Endothelial cell (in vitro differentiated cells): ENCODE measurements around the gene USF1. TPM values are rescaled to one million over a fixed set of nuclear protein-coding genes. Genes with fewer than 3 reads are reported as not detected.

ENCODE experiments used
- DNase-seq: peaks from one replicate; pipeline ENCODE4 v3.0.0; 2021; ENCODE audit warnings: low spot score
- H3K27ac Mint-ChIP-seq: one replicate; pipeline ENCODE4 v1.8.0; 2021; ENCODE audit warnings: mixed read lengths, inconsistent platforms; ENCODE audit not compliant: unreplicated experiment
- H3K27me3 Mint-ChIP-seq: one replicate; pipeline ENCODE4 v1.8.0; 2021; ENCODE audit warnings: mild to moderate bottlenecking, moderate library complexity, mixed read lengths, inconsistent platforms; ENCODE audit not compliant: unreplicated experiment
- H3K36me3 Mint-ChIP-seq: one replicate; pipeline ENCODE4 v1.8.0; 2021; ENCODE audit warnings: mild to moderate bottlenecking, low read depth, mixed read lengths, inconsistent platforms; ENCODE audit not compliant: unreplicated experiment
- H3K4me1 Mint-ChIP-seq: one replicate; pipeline ENCODE4 v1.8.0; 2021; ENCODE audit warnings: mild to moderate bottlenecking, mixed read lengths, inconsistent platforms; ENCODE audit not compliant: unreplicated experiment
- H3K4me3 Mint-ChIP-seq: one replicate; pipeline ENCODE4 v1.8.0; 2021; ENCODE audit warnings: mild to moderate bottlenecking, mixed read lengths, inconsistent platforms; ENCODE audit not compliant: unreplicated experiment
- H3K9me3 Mint-ChIP-seq: one replicate; pipeline ENCODE4 v1.8.0; 2021; ENCODE audit warnings: mixed read lengths, inconsistent platforms; ENCODE audit not compliant: unreplicated experiment
- CTCF ChIP-seq: fragments of 200-600 bp; sonication (generic); IDR thresholded peaks from one replicate; pipeline ENCODE4 v1.5.0; 2021; ENCODE audit warnings: antibody characterized with exemption; ENCODE audit not compliant: unreplicated experiment
- long read RNA-seq: library from polyadenylated mRNA; unstranded; transcript quantifications from one replicate; pipeline ENCODE4 v2.0.0, GENCODE V29; 2020; ENCODE audit not compliant: unreplicated experiment
- total RNA-seq: library from RNA; stranded (reverse); fragmentation: NEBNext Ultra II Directional; extraction: Animal tissue kit (Norgen Biotek cat#: 25700); gene quantifications from one replicate; pipeline ENCODE4 v1.2.1, GENCODE V29; 2021; ENCODE audit not compliant: unreplicated experiment

The USF1 gene
- total RNA-seq, result 121 TPM
- long read RNA-seq, transcript USF1-205 (11 exons, 1,092 nt), result minor isoform, 5 of 38 reads
- long read RNA-seq, transcript USF1-203 (11 exons, 1,807 nt), result major isoform, 17 of 38 reads
- long read RNA-seq, partial matches to known transcripts, result 3 of 38 reads
- long read RNA-seq, other reads (novel, unspliced or antisense), result 13 of 38 reads

DNA sequence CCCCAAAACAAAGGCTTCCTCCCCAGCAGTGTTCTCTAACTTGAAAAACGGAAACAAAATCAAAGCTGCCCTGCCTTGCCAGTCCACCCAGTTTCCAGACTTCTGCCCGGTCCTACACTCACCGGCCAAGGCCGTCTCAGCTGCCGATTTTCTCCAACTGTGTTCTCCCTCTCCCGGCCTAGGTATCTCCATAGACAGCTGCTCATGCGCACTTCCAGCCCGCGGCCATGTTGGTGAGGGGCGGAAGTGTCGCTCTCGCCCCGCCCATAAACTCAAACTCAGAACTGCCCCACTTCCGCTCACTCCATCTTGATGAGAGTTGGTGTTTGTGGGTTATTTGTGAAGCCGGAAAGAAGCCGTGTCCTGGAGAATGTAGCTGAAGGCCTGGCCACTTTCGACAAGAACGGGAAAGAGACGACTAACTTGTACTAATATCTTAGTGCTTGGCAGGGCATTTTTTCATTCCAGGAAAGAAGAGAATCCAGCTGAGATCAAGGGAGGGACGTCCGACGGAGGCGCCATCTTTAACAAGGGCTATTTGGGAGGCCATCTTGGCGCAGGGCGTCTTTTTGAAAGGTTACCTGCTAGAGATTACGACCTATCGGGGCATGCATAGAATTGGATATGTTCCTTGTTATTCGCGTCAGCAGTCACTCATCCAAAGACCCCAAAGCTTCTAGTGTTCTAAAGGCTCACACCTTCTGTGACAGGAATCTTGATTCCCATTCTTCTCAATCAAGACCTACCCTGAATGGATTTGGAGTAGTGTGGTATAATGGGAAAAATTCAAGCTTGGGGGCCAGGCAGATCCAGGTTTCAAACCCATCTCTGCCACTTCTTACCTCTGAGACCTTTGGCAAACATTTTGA is at the start of gene USF1:
Gene USF1 (minus strand): TSS at position 242 of the 869 bp plus-strand sequence. CDS start 2,702 bp downstream, outside the sequence.
- Mint-ChIP-seq H3K27ac (peak within 1 kb of the TSS; percentile 100), H3K9me3 (peaks cover 8% of the 10 kb centered on the region), H3K4me3 (peak within 1 kb of the TSS; percentile 99), H3K4me1 (peaks cover 32% of the 10 kb centered on the region), H3K27me3 (peaks cover 19% of the 10 kb centered on the region), H3K36me3 (peaks cover 43% of the 10 kb centered on the region)
- no peak for TF ChIP-seq CTCF
- DNase-seq, result peak; percentile 92

DNA sequence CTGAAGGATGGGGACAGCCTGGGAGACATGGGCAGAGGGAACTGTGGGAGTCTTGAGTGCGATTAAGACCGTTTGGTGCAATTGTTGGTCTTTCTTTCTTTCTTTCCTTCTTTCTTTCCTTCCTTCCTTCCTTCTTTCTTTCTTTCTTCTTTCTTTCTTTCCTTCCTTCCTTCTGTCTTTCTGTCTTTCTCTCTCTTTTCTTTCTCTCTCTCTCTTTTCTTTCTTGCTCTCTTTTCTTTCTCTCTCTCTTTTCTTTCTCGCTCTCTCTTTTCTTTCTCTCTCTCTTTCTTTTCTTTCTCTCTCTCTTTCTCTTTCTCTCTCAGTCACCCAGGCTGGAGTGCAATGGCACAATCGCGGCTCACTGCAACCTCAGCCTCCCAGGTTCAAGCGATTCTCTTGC is 49.5 kb upstream of the USF1 start:
- no peak overlapping the region for H3K4me3 Mint-ChIP-seq
- peaks cover 2% of the 10 kb centered on the region for H3K27me3 Mint-ChIP-seq
- peaks cover 16% of the 10 kb centered on the region for H3K4me1 Mint-ChIP-seq
- peaks cover 15% of the 10 kb centered on the region for H3K36me3 Mint-ChIP-seq
- DNase-seq, result no peak
- H3K27ac Mint-ChIP-seq, result no peak overlapping the region
- H3K9me3 Mint-ChIP-seq, result no peaks in the 10 kb centered on the region
- no peak for TF ChIP-seq CTCF

DNA sequence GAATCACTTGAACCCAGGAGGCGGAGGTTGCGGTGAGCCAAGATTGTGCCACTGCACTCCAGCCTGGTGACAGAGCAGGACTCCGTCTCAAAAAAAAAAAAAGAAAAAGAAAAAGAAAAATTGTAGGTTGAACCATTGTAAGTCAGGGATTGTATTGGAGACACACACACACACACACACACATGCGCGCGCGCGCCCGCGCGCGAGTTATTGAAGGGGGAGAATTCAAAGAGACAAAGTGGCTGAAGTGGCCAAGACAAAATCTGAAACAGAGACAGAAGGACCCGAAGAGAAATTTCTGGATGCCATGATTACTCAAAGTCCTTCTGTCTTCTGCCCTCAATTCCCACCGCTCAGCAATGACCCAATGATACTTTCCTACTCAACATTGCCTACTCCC is 48.7 kb upstream of the USF1 start:
- Mint-ChIP-seq H3K27ac (no peak overlapping the region), H3K4me1 (peaks cover 16% of the 10 kb centered on the region), H3K36me3 (peaks cover 8% of the 10 kb centered on the region), H3K4me3 (no peak overlapping the region), H3K9me3 (no peaks in the 10 kb centered on the region), H3K27me3 (peaks cover 2% of the 10 kb centered on the region)
- TF ChIP-seq CTCF, result no peak
- no peak for DNase-seq

GRCh38 chr1:161092621-161093028 is 46.8 kb upstream of the USF1 start:
- Mint-ChIP-seq H3K36me3 (peaks cover 3% of the 10 kb centered on the region), H3K9me3 (no peaks in the 10 kb centered on the region), H3K27me3 (peaks cover 3% of the 10 kb centered on the region), H3K27ac (no peak overlapping the region), H3K4me1 (peaks cover 13% of the 10 kb centered on the region), H3K4me3 (no peak overlapping the region)
- no peak for DNase-seq
- TF ChIP-seq CTCF, result no peak
